HUES48 (cell line): ENCODE measurements around the gene CAMTA2.
"Not testable (repeated sequence)": the region's sequence is repeated elsewhere in the genome, so short reads cannot be mapped to it uniquely, and the experiment has no call there.

Source experiments
- H3K27ac ChIP-seq: one replicate; pipeline ENCODE4 v1.7.0; 2013; ENCODE audit warnings: low read depth, low read length, inconsistent platforms
- H3K27me3 ChIP-seq: 2 replicates; pipeline ENCODE4 v1.6.1; 2013; ENCODE audit warnings: mild to moderate bottlenecking, low read length; ENCODE audit not compliant: control insufficient read depth, insufficient read depth
- H3K36me3 ChIP-seq: 2 replicates; pipeline ENCODE4 v1.6.1; 2013; ENCODE audit warnings: low read length; ENCODE audit not compliant: control insufficient read depth, insufficient read depth
- H3K4me1 ChIP-seq: 2 replicates; pipeline ENCODE4 v1.6.1; 2013; ENCODE audit warnings: mild to moderate bottlenecking, low read length; ENCODE audit not compliant: control insufficient read depth, insufficient read depth
- H3K4me3 ChIP-seq: 2 replicates; pipeline ENCODE4 v1.5.1; 2013; ENCODE audit warnings: mild to moderate bottlenecking, low read depth, low read length
- H3K9ac ChIP-seq: 2 replicates; pipeline ENCODE4 v1.6.1; 2013; ENCODE audit warnings: mild to moderate bottlenecking, low read depth, low read length, moderate library complexity
- H3K9me3 ChIP-seq: 2 replicates; pipeline ENCODE4 v1.6.1; 2013; ENCODE audit warnings: low read length; ENCODE audit not compliant: control insufficient read depth, insufficient read depth

The CAMTA2 gene, protein sequence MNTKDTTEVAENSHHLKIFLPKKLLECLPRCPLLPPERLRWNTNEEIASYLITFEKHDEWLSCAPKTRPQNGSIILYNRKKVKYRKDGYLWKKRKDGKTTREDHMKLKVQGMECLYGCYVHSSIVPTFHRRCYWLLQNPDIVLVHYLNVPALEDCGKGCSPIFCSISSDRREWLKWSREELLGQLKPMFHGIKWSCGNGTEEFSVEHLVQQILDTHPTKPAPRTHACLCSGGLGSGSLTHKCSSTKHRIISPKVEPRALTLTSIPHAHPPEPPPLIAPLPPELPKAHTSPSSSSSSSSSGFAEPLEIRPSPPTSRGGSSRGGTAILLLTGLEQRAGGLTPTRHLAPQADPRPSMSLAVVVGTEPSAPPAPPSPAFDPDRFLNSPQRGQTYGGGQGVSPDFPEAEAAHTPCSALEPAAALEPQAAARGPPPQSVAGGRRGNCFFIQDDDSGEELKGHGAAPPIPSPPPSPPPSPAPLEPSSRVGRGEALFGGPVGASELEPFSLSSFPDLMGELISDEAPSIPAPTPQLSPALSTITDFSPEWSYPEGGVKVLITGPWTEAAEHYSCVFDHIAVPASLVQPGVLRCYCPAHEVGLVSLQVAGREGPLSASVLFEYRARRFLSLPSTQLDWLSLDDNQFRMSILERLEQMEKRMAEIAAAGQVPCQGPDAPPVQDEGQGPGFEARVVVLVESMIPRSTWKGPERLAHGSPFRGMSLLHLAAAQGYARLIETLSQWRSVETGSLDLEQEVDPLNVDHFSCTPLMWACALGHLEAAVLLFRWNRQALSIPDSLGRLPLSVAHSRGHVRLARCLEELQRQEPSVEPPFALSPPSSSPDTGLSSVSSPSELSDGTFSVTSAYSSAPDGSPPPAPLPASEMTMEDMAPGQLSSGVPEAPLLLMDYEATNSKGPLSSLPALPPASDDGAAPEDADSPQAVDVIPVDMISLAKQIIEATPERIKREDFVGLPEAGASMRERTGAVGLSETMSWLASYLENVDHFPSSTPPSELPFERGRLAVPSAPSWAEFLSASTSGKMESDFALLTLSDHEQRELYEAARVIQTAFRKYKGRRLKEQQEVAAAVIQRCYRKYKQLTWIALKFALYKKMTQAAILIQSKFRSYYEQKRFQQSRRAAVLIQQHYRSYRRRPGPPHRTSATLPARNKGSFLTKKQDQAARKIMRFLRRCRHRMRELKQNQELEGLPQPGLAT

DNA sequence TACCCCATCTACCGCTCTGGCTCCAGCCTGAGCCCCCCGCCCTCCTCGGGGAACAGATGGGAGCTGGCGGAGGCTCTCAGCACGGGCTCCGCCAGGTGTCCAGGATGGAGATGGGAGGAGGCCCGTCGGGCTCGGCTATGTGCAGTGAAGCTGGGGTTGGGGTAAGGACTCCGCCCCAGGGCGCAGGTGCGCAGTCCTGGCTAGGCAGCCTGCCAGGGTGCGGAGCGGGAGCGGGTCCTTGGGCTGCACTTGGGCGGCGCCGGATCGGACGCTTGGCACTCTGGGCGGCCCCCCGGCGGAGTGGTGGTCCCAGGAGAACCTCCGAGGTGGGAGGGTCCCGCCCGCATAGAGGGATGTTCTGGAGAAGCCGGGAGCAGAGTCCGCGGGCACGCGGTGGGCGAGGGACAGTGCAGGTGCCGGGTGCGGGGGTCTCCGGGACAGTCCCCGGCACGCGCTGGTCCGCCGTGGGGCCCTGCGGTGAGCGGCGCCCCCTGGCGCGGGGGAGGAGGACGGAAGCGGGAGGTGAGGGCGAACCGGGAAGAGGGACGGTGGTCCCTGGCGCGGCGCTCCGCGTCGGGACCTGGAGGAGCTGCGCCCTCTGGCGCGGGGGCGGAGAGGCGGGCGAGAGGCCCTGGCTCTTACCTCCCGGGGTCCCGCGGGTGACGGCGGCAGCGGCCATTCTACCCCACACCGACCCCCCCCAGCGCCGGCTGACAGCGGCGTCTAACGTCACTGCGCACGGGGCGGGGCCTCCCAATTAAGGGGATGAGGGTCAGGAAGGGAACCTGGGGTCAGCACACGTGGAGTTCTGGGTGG lies at the start of gene CAMTA2:
Gene CAMTA2 (minus strand): TSS at position 725 of the 816 bp plus-strand sequence. CDS start 1,453 bp downstream, outside the sequence.
- Histone ChIP-seq H3K27ac (no peak within 1 kb of the TSS), H3K36me3 (peaks cover 9% of the 10 kb centered on the region; the same call in 1 of the 2 replicates), H3K4me1 (peaks cover 14% of the 10 kb centered on the region), H3K9me3 (no peaks in the 10 kb centered on the region), H3K4me3 (peak within 1 kb of the TSS; percentile 77), H3K27me3 (peaks cover 2% of the 10 kb centered on the region; the same call in 1 of the 2 replicates), H3K9ac (no peak within 1 kb of the TSS)

DNA sequence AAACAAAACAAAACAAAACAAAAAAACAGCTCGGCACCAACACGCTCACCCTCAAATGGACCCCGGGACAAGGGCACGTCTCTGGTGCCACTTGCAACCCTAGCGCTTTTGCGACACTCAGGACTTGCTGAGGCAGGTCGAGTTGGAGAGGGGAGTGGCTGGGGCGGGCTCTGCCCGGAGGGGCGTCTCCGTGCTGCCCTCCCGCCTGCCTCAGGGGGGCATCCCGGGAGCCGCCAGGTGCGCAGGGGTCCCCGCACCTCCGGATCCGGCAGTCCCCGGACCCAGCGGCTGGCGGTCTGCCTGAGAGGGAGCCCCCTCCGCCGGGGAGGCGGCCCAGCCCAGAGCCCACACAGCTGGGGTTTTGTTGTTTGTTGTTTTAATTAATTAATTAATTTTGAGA lies 47.8 kb upstream of the CAMTA2 start, which contains the start of gene SLC52A1:
Gene SLC52A1 (minus strand): TSS at position 112 of the 400 bp plus-strand sequence. CDS start 820 bp downstream, outside the sequence.
- Histone ChIP-seq H3K36me3 (no peaks in the 10 kb centered on the region), H3K9ac (no peak within 1 kb of the TSS), H3K4me3 (peak within 1 kb of the TSS; percentile 40), H3K4me1 (no peaks in the 10 kb centered on the region), H3K27ac (no peak within 1 kb of the TSS), H3K9me3 (no peaks in the 10 kb centered on the region), H3K27me3 (no peaks in the 10 kb centered on the region)

DNA sequence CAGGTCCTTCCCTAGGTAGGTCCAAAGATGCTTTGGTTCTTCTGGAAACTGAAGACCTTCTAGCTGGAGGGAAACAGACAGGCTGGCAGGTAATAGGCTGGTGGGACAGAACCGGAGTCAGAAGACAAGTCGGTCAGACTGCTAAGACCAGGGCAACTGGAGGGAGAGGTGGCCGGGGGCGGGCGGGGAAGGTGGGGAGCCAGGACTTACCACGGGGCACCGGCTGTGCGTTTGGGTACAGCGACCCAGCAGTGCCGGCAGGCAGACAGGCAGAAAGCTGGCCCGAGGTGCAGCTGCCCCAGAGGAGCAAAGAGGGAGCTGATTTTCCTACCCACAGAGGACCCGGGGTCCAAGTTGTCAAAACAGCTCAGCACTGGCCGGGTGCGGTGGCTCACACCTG lies 47.2 kb upstream of the CAMTA2 start:
- Histone ChIP-seq H3K27me3 (no peaks in the 10 kb centered on the region), H3K4me3 (no peak overlapping the region), H3K9ac (no peak overlapping the region), H3K27ac (no peak overlapping the region), H3K4me1 (no peaks in the 10 kb centered on the region), H3K9me3 (no peaks in the 10 kb centered on the region), H3K36me3 (no peaks in the 10 kb centered on the region)

DNA sequence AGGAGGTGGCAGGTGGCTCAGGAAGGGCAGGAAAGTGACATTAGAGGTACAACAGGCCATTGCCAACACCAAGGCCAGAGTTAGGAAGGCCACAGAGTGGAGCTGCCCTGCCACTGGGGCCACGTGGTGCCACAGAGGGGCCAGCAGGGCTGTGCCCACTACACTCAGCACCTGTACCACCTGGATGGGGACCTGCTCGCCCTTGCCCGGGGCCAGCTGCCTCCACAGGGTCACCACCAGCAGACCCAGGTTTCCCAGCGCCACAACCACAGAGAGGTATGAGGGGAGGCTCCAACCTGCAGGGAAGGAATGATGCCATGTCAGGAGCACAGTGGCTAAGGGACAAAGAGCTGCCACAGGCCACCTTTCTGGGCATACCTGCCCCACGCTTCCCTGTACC lies 46.6 kb upstream of the CAMTA2 start:
- Histone ChIP-seq H3K9me3 (no peaks in the 10 kb centered on the region), H3K9ac (no peak overlapping the region), H3K4me3 (no peak overlapping the region)

DNA sequence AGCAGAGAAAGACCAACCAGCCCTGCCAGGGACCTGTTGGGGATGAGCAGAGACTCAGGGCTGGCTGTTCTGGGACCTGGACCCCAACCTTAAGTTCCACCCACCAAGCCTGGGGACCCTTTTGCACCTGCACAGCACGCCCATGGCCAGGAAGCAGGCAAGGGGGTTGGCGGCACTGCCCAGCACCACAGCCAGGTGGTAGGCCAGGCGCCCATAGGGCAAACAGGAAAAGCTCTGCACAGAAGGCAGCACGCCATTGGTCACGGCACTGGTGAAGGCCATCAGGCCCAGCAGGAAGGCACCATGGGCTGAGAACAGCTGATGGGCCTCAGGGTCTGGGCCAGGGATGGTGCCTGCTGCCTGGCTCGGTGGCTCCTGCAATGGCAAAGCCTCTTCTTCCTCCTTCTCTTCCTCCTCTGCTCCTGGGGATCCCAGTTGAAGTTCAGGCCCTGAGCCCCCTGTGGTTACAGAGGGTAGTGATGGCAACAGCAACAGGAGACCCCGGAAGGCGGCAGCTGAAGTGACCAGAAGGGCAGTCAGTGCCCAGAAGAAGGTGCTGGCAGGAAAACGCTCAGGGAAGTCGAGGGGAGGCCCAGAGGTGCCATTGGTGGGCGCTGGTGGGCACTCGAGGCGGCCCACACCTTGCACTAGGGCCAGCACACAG lies 46.0 kb upstream of the CAMTA2 start:
- H3K9me3 ChIP-seq: no peaks in the 10 kb centered on the region
- no peak overlapping the region for H3K9ac ChIP-seq
- H3K4me1 ChIP-seq: no peaks in the 10 kb centered on the region
- no peaks in the 10 kb centered on the region for H3K36me3 ChIP-seq
- H3K27ac ChIP-seq: no peak overlapping the region
- H3K27me3 ChIP-seq: no peaks in the 10 kb centered on the region
- no peak overlapping the region for H3K4me3 ChIP-seq

More for the DNA sequence above, 46.6 kb upstream of the CAMTA2 start:
- Histone ChIP-seq H3K36me3 (no peaks in the 10 kb centered on the region), H3K27ac (no peak overlapping the region), H3K27me3 (no peaks in the 10 kb centered on the region), H3K4me1 (no peaks in the 10 kb centered on the region)

DNA sequence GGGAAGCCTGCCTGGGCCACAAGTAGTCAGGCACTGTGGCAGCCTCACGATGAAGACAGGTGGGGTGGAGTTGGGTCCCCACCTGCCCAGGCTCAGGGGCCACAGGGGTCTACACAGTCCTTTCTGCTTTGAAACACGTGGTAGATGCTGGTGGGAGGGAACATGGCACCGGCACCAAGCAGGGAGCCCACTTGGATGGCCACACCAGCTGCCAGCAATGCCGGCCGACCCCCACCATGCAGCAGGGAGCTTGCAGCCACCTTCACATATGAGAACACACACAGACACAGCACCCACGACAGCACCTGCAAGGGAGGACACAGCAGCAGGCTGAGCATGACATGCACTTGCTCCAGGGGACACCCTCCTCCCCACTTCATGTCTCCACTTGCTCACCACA lies 45.4 kb upstream of the CAMTA2 start:
- Histone ChIP-seq H3K4me1 (no peaks in the 10 kb centered on the region), H3K27ac (no peak overlapping the region), H3K27me3 (no peaks in the 10 kb centered on the region), H3K9ac (no peak overlapping the region), H3K4me3 (no peak overlapping the region), H3K9me3 (no peaks in the 10 kb centered on the region), H3K36me3 (no peaks in the 10 kb centered on the region)

DNA sequence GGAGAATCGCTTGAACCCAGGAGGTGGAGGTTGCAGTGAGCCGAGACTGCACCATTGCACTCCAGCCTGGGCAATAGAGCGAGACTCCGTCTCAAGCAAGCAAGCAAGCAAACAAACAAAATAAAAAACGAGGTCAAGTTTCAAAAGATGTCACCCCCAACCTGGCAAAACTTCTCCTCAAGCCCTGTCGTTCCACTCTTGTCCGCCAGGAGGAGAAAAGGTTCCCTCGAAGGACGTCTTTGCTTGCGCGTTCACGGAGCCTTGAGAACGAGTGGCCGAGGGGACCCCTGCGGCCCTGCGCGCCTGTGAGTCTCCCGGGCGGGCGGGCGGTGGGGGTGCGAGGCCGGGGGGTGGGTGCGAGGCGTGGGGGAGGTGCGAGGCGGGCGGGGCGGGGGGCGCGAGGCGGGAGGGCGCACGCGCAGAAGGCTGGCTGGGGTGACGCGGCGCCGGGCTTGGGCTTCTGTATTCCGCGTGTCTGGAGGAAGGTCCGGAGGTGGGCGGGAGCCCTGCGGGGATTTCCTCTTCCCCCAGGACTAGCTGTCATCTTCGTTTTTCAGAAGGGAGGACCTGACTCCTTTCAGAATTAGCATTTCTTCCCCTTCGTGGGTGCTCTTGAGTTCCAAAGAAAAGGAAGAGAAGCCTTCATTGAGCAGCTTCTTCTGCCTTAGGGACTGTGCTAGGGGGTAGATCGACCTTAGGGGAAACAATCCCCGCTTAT lies 44.0 kb upstream of the CAMTA2 start:
- H3K4me3 ChIP-seq: peak overlapping the region; percentile 60
- H3K27ac ChIP-seq: no peak overlapping the region
- no peaks in the 10 kb centered on the region for H3K9me3 ChIP-seq
- H3K4me1 ChIP-seq: no peaks in the 10 kb centered on the region
- H3K27me3 ChIP-seq: no peaks in the 10 kb centered on the region
- no peaks in the 10 kb centered on the region for H3K36me3 ChIP-seq
- H3K9ac ChIP-seq: no peak overlapping the region

DNA sequence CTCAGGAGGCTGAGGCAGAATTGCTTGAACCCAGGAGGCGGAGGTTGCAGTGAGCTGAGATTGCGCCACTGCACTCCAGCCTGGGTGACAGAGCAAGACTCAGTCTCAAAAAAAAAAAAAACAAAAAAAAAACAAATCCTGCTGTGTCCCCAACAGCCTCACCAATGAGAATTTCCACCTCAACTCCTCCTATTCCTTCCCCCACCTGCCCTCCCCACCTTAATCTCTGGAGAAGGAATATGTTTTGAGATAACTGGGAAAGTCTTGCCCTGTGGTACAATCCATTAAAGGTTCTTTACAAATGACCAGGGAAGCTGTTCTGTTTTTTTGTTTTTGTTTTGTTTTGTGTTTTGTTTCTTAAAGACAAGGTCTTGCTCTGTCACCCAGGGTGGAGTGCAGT lies 42.7 kb upstream of the CAMTA2 start:
- not testable (repeated sequence) for H3K9me3 ChIP-seq, H3K4me3 ChIP-seq, H3K27me3 ChIP-seq, H3K36me3 ChIP-seq, H3K9ac ChIP-seq, H3K27ac ChIP-seq, H3K4me1 ChIP-seq

DNA sequence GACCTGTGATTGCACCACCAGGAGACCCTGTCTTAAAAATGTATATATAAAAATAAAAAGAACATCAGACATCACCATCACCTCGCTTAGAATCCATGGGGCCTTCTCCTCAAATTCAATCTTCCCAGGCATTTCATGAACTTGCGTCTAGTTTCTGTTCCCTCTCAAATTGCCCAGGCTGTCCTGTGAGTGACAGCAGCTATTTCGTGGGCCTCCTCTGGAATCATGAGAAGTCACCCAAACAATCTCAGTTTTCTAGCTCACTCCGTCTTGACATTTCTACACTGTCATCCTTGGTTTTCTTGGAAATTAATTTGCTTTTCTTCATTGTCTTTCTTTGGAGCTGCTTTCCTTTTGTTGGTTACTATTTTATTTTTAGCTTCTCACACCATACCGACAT lies 40.4 kb upstream of the CAMTA2 start:
- Histone ChIP-seq H3K27ac (no peak overlapping the region), H3K4me1 (no peaks in the 10 kb centered on the region), H3K9ac (no peak overlapping the region), H3K9me3 (no peaks in the 10 kb centered on the region), H3K36me3 (peaks cover 11% of the 10 kb centered on the region), H3K27me3 (no peaks in the 10 kb centered on the region), H3K4me3 (no peak overlapping the region)
